Osteoblast (primary cell): ENCODE measurements around the gene SH3RF1. TPM values are rescaled to one million over a fixed set of nuclear protein-coding genes. Genes with fewer than 3 reads are reported as not detected.

ENCODE experiments used
- DNase-seq: peaks from one replicate; pipeline ENCODE4 v3.0.0; 2011; ENCODE audit warnings: low spot score, mixed read lengths; ENCODE audit not compliant: insufficient read length; ENCODE audit errors: missing footprints
- H2AFZ ChIP-seq: 2 replicates; pipeline ENCODE4 v1.6.0; 2011; ENCODE audit warnings: mild to moderate bottlenecking, low read length
- H3K27ac ChIP-seq: 2 replicates; pipeline ENCODE4 v1.5.1; 2011; ENCODE audit warnings: mild to moderate bottlenecking, low read depth, low read length, moderate library complexity
- H3K27me3 ChIP-seq: 2 replicates; pipeline ENCODE4 v1.6.0; 2012; ENCODE audit warnings: mild to moderate bottlenecking, control low read depth, inconsistent platforms, low read length, moderate library complexity; ENCODE audit not compliant: insufficient read depth
- H3K36me3 ChIP-seq: 2 replicates; pipeline ENCODE4 v1.5.1; 2011; ENCODE audit warnings: mild to moderate bottlenecking, low read length, control low read depth, moderate library complexity; ENCODE audit not compliant: insufficient read depth
- H3K4me1 ChIP-seq: 2 replicates; pipeline ENCODE4 v1.5.1; 2011; ENCODE audit warnings: mild to moderate bottlenecking, low read length, control low read depth, moderate library complexity; ENCODE audit not compliant: insufficient read depth
- H3K4me2 ChIP-seq: 2 replicates; pipeline ENCODE4 v1.6.0; 2011; ENCODE audit warnings: mild to moderate bottlenecking, low read length; ENCODE audit not compliant: insufficient read depth
- H3K4me3 ChIP-seq: fragments of 200-600 bp; sonication (generic); 3 replicates; pipeline ENCODE4 v1.5.1; 2012; ENCODE audit warnings: mild to moderate bottlenecking, low read length, inconsistent platforms; ENCODE audit not compliant: insufficient read depth
- H3K79me2 ChIP-seq: 2 replicates; pipeline ENCODE4 v1.6.0; 2012; ENCODE audit warnings: mild to moderate bottlenecking, low read length, control low read depth, inconsistent platforms; ENCODE audit not compliant: insufficient read depth
- H3K9me3 ChIP-seq: 2 replicates; pipeline ENCODE4 v1.5.1; 2011; ENCODE audit warnings: low read depth, low read length, control low read depth
- H4K20me1 ChIP-seq: 2 replicates; pipeline ENCODE4 v1.6.0; 2012; ENCODE audit warnings: mild to moderate bottlenecking, low read length, control low read depth; ENCODE audit not compliant: insufficient read depth
- CTCF ChIP-seq: IDR thresholded peaks from 2 replicates; pipeline ENCODE4 v1.5.1; 2011; ENCODE audit warnings: mild to moderate bottlenecking, low read depth, low read length, moderate library complexity; ENCODE audit errors: extremely low read depth
- total RNA-seq: library from RNA; depleted of rRNA; stranded (reverse); fragments of >200 nt; gene quantifications from 2 replicates; pipeline ENCODE4 v1.2.3, GENCODE V29; 2012

SH3RF1 gene
- total RNA-seq, 1 donor = 37.6 TPM

- H4K20me1 ChIP-seq = no peaks in the 10 kb centered on the region
- H3K9me3 ChIP-seq = no peaks in the 10 kb centered on the region
- H3K4me3 ChIP-seq = no peak overlapping the region
- H2AFZ ChIP-seq = no peak overlapping the region
- no peaks in the 10 kb centered on the region for H3K27me3 ChIP-seq
- H3K36me3 ChIP-seq = no peaks in the 10 kb centered on the region
- no peak overlapping the region for H3K4me2 ChIP-seq
- peak; percentile 23 for TF ChIP-seq CTCF
- DNase-seq = no peak
- no peaks in the 10 kb centered on the region for H3K4me1 ChIP-seq
- H3K79me2 ChIP-seq = no peaks in the 10 kb centered on the region
- H3K27ac ChIP-seq = no peak overlapping the region
Observed at GRCh38 chr4:169045862-169046584, 224.7 kb downstream of the SH3RF1 start.

- no peak overlapping the region for H3K4me3 ChIP-seq
- H3K4me1 ChIP-seq = no peaks in the 10 kb centered on the region
- no peak overlapping the region for H3K4me2 ChIP-seq
- DNase-seq = no peak
- H3K27me3 ChIP-seq = no peaks in the 10 kb centered on the region
- no peak overlapping the region for H2AFZ ChIP-seq
- no peak for TF ChIP-seq CTCF
- H3K79me2 ChIP-seq = no peaks in the 10 kb centered on the region
- no peaks in the 10 kb centered on the region for H3K9me3 ChIP-seq
- no peak overlapping the region for H3K27ac ChIP-seq
- no peaks in the 10 kb centered on the region for H4K20me1 ChIP-seq
- H3K36me3 ChIP-seq = no peaks in the 10 kb centered on the region
Observed at GRCh38 chr4:169044714-169045447, 225.9 kb downstream of the SH3RF1 start.
